Measurements from ENCODE around the gene TIMM21.

GRCh38 chr18:74191577-74191976 lies 43.3 kb downstream of the TIMM21 start:
- no peak for TF ChIP-seq EZH2 (IDR thresholded peaks at IDR 0.05; ENCODE audit: borderline replicate concordance)
- TF ChIP-seq CTCF (IDR thresholded peaks at IDR 0.05; ENCODE audit: poor library complexity): no peak

Data from hepatocyte (in vitro differentiated cells).